Upper lobe of left lung (tissue), 4 donors: Measurements from ENCODE around the gene LYZL6.

Source experiments
- CTCF ChIP-seq, 6 experiments: fragments of 450-650 bp in 4 of 6; fragments of 200-600 bp in 2 of 6; sonication (generic) in 2 of 6; IDR thresholded peaks; one replicate each; pipeline ENCODE4 v1.5.1; 2016 to 2019; ENCODE audit warnings: antibody characterized with exemption in 6 of 6
- POLR2A ChIP-seq, 4 donors: fragments of 450-650 bp; IDR thresholded peaks; one replicate each; pipeline ENCODE4 v1.5.1; 2016 to 2017; ENCODE audit warnings: antibody characterized with exemption in 4 of 4, mild to moderate bottlenecking in 2 of 4

DNA sequence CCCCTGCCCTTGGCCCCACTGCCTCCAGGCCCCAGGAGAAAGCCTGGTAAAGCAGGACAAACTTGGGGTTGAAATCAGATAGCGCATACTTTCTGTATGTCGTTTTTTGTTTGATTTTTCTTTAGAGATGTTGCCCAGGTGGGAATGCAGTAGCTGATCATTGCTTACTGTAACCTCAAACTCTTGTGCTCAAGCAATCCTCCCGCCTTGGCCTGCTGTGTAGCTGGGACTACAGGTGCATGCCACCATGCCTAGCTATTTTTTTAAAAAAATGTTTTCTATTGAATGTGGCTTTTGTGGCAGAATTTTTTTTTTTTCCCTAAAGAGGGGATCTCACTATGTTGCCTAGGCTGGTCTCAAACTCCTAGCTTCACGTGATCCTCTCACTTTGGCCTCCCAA, 52.2 kb downstream of the LYZL6 start:
- TF ChIP-seq CTCF (IDR thresholded peaks at IDR 0.05) (no peak), POLR2A (IDR thresholded peaks at IDR 0.05) (no peak)
